ENCODE data around the gene PGA3. TPM values are rescaled to one million over a fixed set of nuclear protein-coding genes. Genes with fewer than 3 reads are reported as not detected.
"Not testable (repeated sequence)": the region's sequence is repeated elsewhere in the genome, so short reads cannot be mapped to it uniquely, and the experiment has no call there.

PGA3 gene
- total RNA-seq = under 1 TPM in 1 of 4 donors, not detected in 3; 0.84 TPM
- 1 to 10 TPM in 2 of 3 donors, under 1 TPM in 1; 0.29 to 1.1 (median 1.1) TPM for polyA plus RNA-seq
- long read RNA-seq, donor 1 = 0 reads
- long read RNA-seq, donor 2 = 0 reads

- H3K9me3 ChIP-seq; intact Hi-C loops (cut with DNase I); H3K4me1 ChIP-seq; H3K27ac ChIP-seq; H3K4me3 ChIP-seq; H3K27me3 ChIP-seq (ENCODE audit: insufficient read depth in 3 of 3, low read length in 2 of 3); H3K36me3 ChIP-seq (ENCODE audit: insufficient read depth in 1 of 2, low read depth in 1 of 2); DNase-seq; ATAC-seq: not testable (repeated sequence)
- WGBS, 3 donors = 66 to 77% (median 74%) methylated on average over 17 of the region's 18 CpGs
These were observed at the start of gene PGA3 for GRCh38 chr11:61202950-61203746. Gene PGA3 (plus strand): TSS chr11:61203515. CDS start chr11:61203565, 50 bp downstream.

- TF ChIP-seq CTCF (IDR thresholded peaks at IDR 0.05) = no peak
- Histone ChIP-seq H3K4me3 (no peak overlapping the region), H3K36me3 (ENCODE audit: insufficient read depth in 1 of 2, low read depth in 1 of 2) (no peaks in the 10 kb centered on the region), H3K27me3 (ENCODE audit: insufficient read depth in 3 of 3, low read length in 2 of 3) (no peaks in the 10 kb centered on the region), H3K27ac (peak overlapping the region; percentile 57), H3K9me3 (peaks cover 4% of the 10 kb centered on the region), H3K4me1 (peaks cover 52% of the 10 kb centered on the region)
- WGBS, 3 donors = 47 to 70% (median 57%) methylated on average over 2 of the region's 2 CpGs
- no peak for DNase-seq
- intact Hi-C loops (cut with DNase I) = no loop called here
- peak in 2 of 4 donors; percentile 13 to 15 for ATAC-seq
These were observed 49.7 kb upstream of the PGA3 start for GRCh38 chr11:61153593-61154095.

- Histone ChIP-seq H3K36me3 (ENCODE audit: insufficient read depth in 1 of 2, low read depth in 1 of 2) (no peaks in the 10 kb centered on the region), H3K27ac (no peak overlapping the region), H3K27me3 (ENCODE audit: insufficient read depth in 3 of 3, low read length in 2 of 3) (no peaks in the 10 kb centered on the region), H3K9me3 (peaks cover 4% of the 10 kb centered on the region), H3K4me1 (peaks cover 57% of the 10 kb centered on the region), H3K4me3 (no peak overlapping the region)
- no peak for TF ChIP-seq CTCF (IDR thresholded peaks at IDR 0.05)
- intact Hi-C loops (cut with DNase I) = no loop called here
- 98 to 99% (median 98%) methylated on average over 4 of the region's 4 CpGs for WGBS, 3 donors
- no peak for ATAC-seq
- DNase-seq = no peak
These were observed 48.8 kb upstream of the PGA3 start for GRCh38 chr11:61154528-61154927.

GRCh38 chr11:61155312-61155711 is 48.0 kb upstream of the PGA3 start:
- H3K27ac ChIP-seq = no peak overlapping the region
- ATAC-seq (no peak), DNase-seq (no peak)
- no peaks in the 10 kb centered on the region for H3K36me3 ChIP-seq (ENCODE audit: insufficient read depth in 1 of 2, low read depth in 1 of 2)
- no peak overlapping the region for H3K4me3 ChIP-seq
- H3K9me3 ChIP-seq = peaks cover 4% of the 10 kb centered on the region
- no peak for TF ChIP-seq CTCF (IDR thresholded peaks at IDR 0.05)
- H3K27me3 ChIP-seq (ENCODE audit: insufficient read depth in 3 of 3, low read length in 2 of 3) = no peaks in the 10 kb centered on the region
- H3K4me1 ChIP-seq = peaks cover 56% of the 10 kb centered on the region
- intact Hi-C loops (cut with DNase I) = no loop called here
- WGBS, 3 donors = 92 to 100% (median 100%) methylated on average over 1 of the region's 1 CpG

- 93 to 94% (median 93%) methylated on average over 5 of the region's 5 CpGs for WGBS, 3 donors
- Histone ChIP-seq H3K4me3 (no peak overlapping the region), H3K27me3 (ENCODE audit: insufficient read depth in 3 of 3, low read length in 2 of 3) (no peaks in the 10 kb centered on the region), H3K36me3 (ENCODE audit: insufficient read depth in 1 of 2, low read depth in 1 of 2) (no peaks in the 10 kb centered on the region), H3K9me3 (peaks cover 4% of the 10 kb centered on the region), H3K27ac (no peak overlapping the region), H3K4me1 (peaks cover 57% of the 10 kb centered on the region)
- no peak for ATAC-seq
- TF ChIP-seq CTCF (IDR thresholded peaks at IDR 0.05) = no peak
- intact Hi-C loops (cut with DNase I) = no loop called here
- DNase-seq = no peak
These were observed 47.6 kb upstream of the PGA3 start for GRCh38 chr11:61155741-61156140.

All from psoas muscle (tissue), 8 donors.